Measurements from ENCODE around the gene FAF1.
"Not testable (repeated sequence)": the region's sequence is repeated elsewhere in the genome, so short reads cannot be mapped to it uniquely, and the experiment has no call there.

FAF1 gene

GRCh38 chr1:50913954-50914353 is 46.1 kb downstream of the FAF1 start:
- no peak for DNase-seq

GRCh38 chr1:50910356-50910755 is 49.7 kb downstream of the FAF1 start:
- DNase-seq, result not testable (repeated sequence)

GRCh38 chr1:50907610-50908009 is 52.5 kb downstream of the FAF1 start:
- DNase-seq, result not testable (repeated sequence)

GRCh38 chr1:50906050-50906449 is 54.0 kb downstream of the FAF1 start:
- DNase-seq, result not testable (repeated sequence)

- no peak for DNase-seq
Observed at GRCh38 chr1:50902419-50902818, 57.6 kb downstream of the FAF1 start.

- no peak for DNase-seq
Observed at GRCh38 chr1:50901872-50902271, 58.2 kb downstream of the FAF1 start.

- no peak for DNase-seq
Observed at GRCh38 chr1:50898773-50899172, 61.3 kb downstream of the FAF1 start.

GRCh38 chr1:50894340-50894739 is 65.7 kb downstream of the FAF1 start:
- DNase-seq, result no peak

GRCh38 chr1:50893466-50893865 is 66.6 kb downstream of the FAF1 start:
- DNase-seq, result no peak

- not testable (repeated sequence) for DNase-seq
Observed at GRCh38 chr1:50887555-50887954, 72.5 kb downstream of the FAF1 start.

- no peak for DNase-seq
Observed at GRCh38 chr1:50880373-50880772, 79.7 kb downstream of the FAF1 start.

- DNase-seq, result no peak
Observed at GRCh38 chr1:50879137-50879536, 80.9 kb downstream of the FAF1 start.

GRCh38 chr1:50878434-50878833 is 81.6 kb downstream of the FAF1 start:
- no peak for DNase-seq

- DNase-seq, result no peak
Observed at GRCh38 chr1:50877641-50878040, 82.4 kb downstream of the FAF1 start.

GRCh38 chr1:50873458-50874187 is 86.4 kb downstream of the FAF1 start:
- peak in 15 of 51 donors; percentile 0 to 26 (median 9) for DNase-seq

GRCh38 chr1:50864845-50865244 is 95.2 kb downstream of the FAF1 start:
- not testable (repeated sequence) for DNase-seq

- DNase-seq, result no peak
Observed at GRCh38 chr1:50861772-50862171, 98.3 kb downstream of the FAF1 start.

- DNase-seq, result no peak
Observed at GRCh38 chr1:50860702-50861101, 99.4 kb downstream of the FAF1 start.

GRCh38 chr1:50860256-50860655 is 99.8 kb downstream of the FAF1 start:
- DNase-seq, result no peak

GRCh38 chr1:50859657-50860056 is 100.4 kb downstream of the FAF1 start:
- DNase-seq, result no peak

GRCh38 chr1:50858761-50859160 is 101.3 kb downstream of the FAF1 start:
- DNase-seq, result no peak

GRCh38 chr1:50857702-50858101 is 102.4 kb downstream of the FAF1 start:
- DNase-seq, result no peak

GRCh38 chr1:50853325-50853724 is 106.7 kb downstream of the FAF1 start:
- no peak for DNase-seq

GRCh38 chr1:50852889-50853288 is 107.2 kb downstream of the FAF1 start:
- peak in 6 of 51 donors; percentile 2 to 13 (median 4) for DNase-seq

All from hypothalamus (tissue), 51 donors.